Kidney (tissue), 14 donors: ENCODE measurements around the gene TAF1. TPM values are rescaled to one million over a fixed set of nuclear protein-coding genes. Genes with fewer than 3 reads are reported as not detected.

ENCODE experiments used
- DNase-seq, 5 donors: peaks; one replicate each; pipeline ENCODE4 v3.0.0-alpha.2; 2013 to 2020
- FAIRE-seq: peaks from 2 replicates; lab custom pipeline; 2012; peaks lifted over from hg19 to GRCh38; lab: Jason Lieb, UNC
- H3K27ac ChIP-seq, 2 donors: one replicate each; pipeline ENCODE4 v1.7.0; 2013; ENCODE audit warnings: low read depth in 2 of 2, low read length in 2 of 2, inconsistent platforms in 1 of 2
- H3K27me3 ChIP-seq: one replicate; pipeline ENCODE4 v1.7.1; 2013; ENCODE audit warnings: low read length, inconsistent platforms; ENCODE audit not compliant: control insufficient read depth, insufficient read depth
- H3K36me3 ChIP-seq, 3 donors: one replicate each; pipeline versions ENCODE4 v1.7.0 to v1.7.1; 2013; ENCODE audit warnings: low read length in 3 of 3, control low read depth in 1 of 3, inconsistent platforms in 1 of 3; ENCODE audit not compliant: insufficient read depth in 3 of 3, control insufficient read depth in 2 of 3
- H3K4me1 ChIP-seq, 3 donors: one replicate each; pipeline versions ENCODE4 v1.7.0 to v1.7.1; 2013; ENCODE audit warnings: low read length in 3 of 3, inconsistent platforms in 1 of 3, low read depth in 1 of 3; ENCODE audit not compliant: control insufficient read depth in 2 of 3, insufficient read depth in 2 of 3
- H3K4me3 ChIP-seq, 3 donors: one replicate each; pipeline versions ENCODE4 v1.7.0 to v1.8.1; 2013; ENCODE audit warnings: low read length in 3 of 3, control low read depth in 1 of 3, inconsistent platforms in 1 of 3
- H3K9ac ChIP-seq, 3 donors: one replicate each; pipeline versions ENCODE4 v1.7.0 to v1.7.1; 2013; ENCODE audit warnings: low read length in 3 of 3, control low read depth in 1 of 3, inconsistent platforms in 1 of 3
- H3K9me3 ChIP-seq, 3 donors: one replicate each; pipeline versions ENCODE4 v1.7.0 to v1.7.1; 2013; ENCODE audit warnings: low read length in 3 of 3, control low read depth in 1 of 3, inconsistent platforms in 1 of 3; ENCODE audit not compliant: control insufficient read depth in 2 of 3, insufficient read depth in 1 of 3
- CTCF ChIP-seq: IDR thresholded peaks from 3 replicates; pipeline ENCODE4 v1.5.1; 2012; ENCODE audit warnings: mild to moderate bottlenecking, moderate library complexity, borderline replicate concordance; ENCODE audit not compliant: insufficient read depth; ENCODE audit errors: extremely low read depth
- intact Hi-C: fragments of 100-400 bp; cut with DNase I; formaldehyde crosslinking; loops from one replicate; pipeline ENCODE4 v1.11.1; 2022
- polyA plus RNA-seq: library from polyadenylated mRNA; stranded (reverse); fragments of 350-450 nt; fragmentation: Illumina TruSeq; extraction: RNeasy Lipid Tissue Mini Kit (QIAGEN cat#74804); gene quantifications from one replicate; pipeline ENCODE4 v1.2.3, GENCODE V29; 2014; ENCODE audit warnings: low read depth, low replicate concordance; ENCODE audit not compliant: insufficient read depth
- total RNA-seq: library from RNA; stranded (reverse); fragmentation: NEBNext Ultra II Directional; extraction: Animal tissue kit (Norgen Biotek cat#: 25700); gene quantifications from one replicate; pipeline ENCODE4 v1.2.1, GENCODE V29; 2021
- donor health status: control.
- donor health status: control.
- donor health status: control.
- donor health status: control.
- donor health status: control.
- donor health status: DM: yes; HTN: yes; CAD: no.
- donor health status: Normal renal cell carcinoma (clear cell type).

The TAF1 gene
- total and polyA plus RNA-seq, 2 donors from 2014 or later: 4.0 to 45.0 TPM

- H3K4me3 ChIP-seq: no peak overlapping the region
- DNase-seq (no peak), FAIRE-seq (no peak)
- intact Hi-C loops: no loop called here
- no peak overlapping the region for H3K9ac ChIP-seq
- no peaks in the 10 kb centered on the region for H3K27me3 ChIP-seq
- no peaks in the 10 kb centered on the region for H3K4me1 ChIP-seq
- H3K27ac ChIP-seq: no peak overlapping the region
- peaks cover 2 to 14% (median 2%) of the 10 kb centered on the region in 3 donors for H3K36me3 ChIP-seq
- no peak for TF ChIP-seq CTCF
- H3K9me3 ChIP-seq: no peaks in the 10 kb centered on the region
These were observed 54.5 kb downstream of the TAF1 start for GRCh38 chrX:71420686-71421085.

GRCh38 chrX:71432733-71433132 is 66.6 kb downstream of the TAF1 start:
- TF ChIP-seq CTCF: no peak
- FAIRE-seq: no peak
- intact Hi-C loops: no loop called here
- Histone ChIP-seq H3K4me3 (no peak overlapping the region), H3K9ac (no peak overlapping the region), H3K9me3 (no peaks in the 10 kb centered on the region), H3K4me1 (no peaks in the 10 kb centered on the region), H3K27ac (no peak overlapping the region), H3K27me3 (no peaks in the 10 kb centered on the region), H3K36me3 (no peaks in the 10 kb centered on the region)
- DNase-seq: no peak

GRCh38 chrX:71438750-71439149 is 72.6 kb downstream of the TAF1 start:
- H3K36me3 ChIP-seq: no peaks in the 10 kb centered on the region
- no peaks in the 10 kb centered on the region for H3K27me3 ChIP-seq
- TF ChIP-seq CTCF: no peak
- no peak for FAIRE-seq
- intact Hi-C loops: no loop called here
- peak in 1 of 5 donors; percentile 0 for DNase-seq
- H3K4me1 ChIP-seq: no peaks in the 10 kb centered on the region
- H3K27ac ChIP-seq: no peak overlapping the region
- H3K9ac ChIP-seq: no peak overlapping the region
- no peak overlapping the region for H3K4me3 ChIP-seq
- H3K9me3 ChIP-seq: no peaks in the 10 kb centered on the region

GRCh38 chrX:71439420-71439819 is 73.3 kb downstream of the TAF1 start:
- no peak for FAIRE-seq
- H3K4me1 ChIP-seq: no peaks in the 10 kb centered on the region
- no peaks in the 10 kb centered on the region for H3K27me3 ChIP-seq
- intact Hi-C loops: no loop called here
- H3K9ac ChIP-seq: no peak overlapping the region
- no peaks in the 10 kb centered on the region for H3K36me3 ChIP-seq
- TF ChIP-seq CTCF: no peak
- no peak overlapping the region for H3K4me3 ChIP-seq
- H3K27ac ChIP-seq: no peak overlapping the region
- no peaks in the 10 kb centered on the region for H3K9me3 ChIP-seq
- DNase-seq: no peak
